HuH-7 (cell line): ENCODE measurements around the gene VASH2.
A peak's percentile ranks its signal among the peaks of the same experiment; 100 is the strongest.
"Not testable (repeated sequence)": the region's sequence is repeated elsewhere in the genome, so short reads cannot be mapped to it uniquely, and the experiment has no call there.

Source experiments
- DNase-seq: peaks from one replicate; pipeline ENCODE4 v3.0.0; 2011; ENCODE audit warnings: low spot score

The VASH2 gene

GRCh38 chr1:212950243-212951125 lies at the start of gene VASH2:
TSS of gene VASH2 (plus strand) at chr1:212950541. CDS start at chr1:212951543, 1,002 bp downstream.
- DNase-seq: peak; percentile 96

GRCh38 chr1:212901290-212901689 lies 49.1 kb upstream of the VASH2 start:
- DNase-seq: no peak

- DNase-seq: no peak
These were observed 48.3 kb upstream of the VASH2 start for GRCh38 chr1:212902054-212902453.

- no peak for DNase-seq
These were observed 46.7 kb upstream of the VASH2 start for GRCh38 chr1:212903664-212904063.

GRCh38 chr1:212908071-212908470 lies 42.3 kb upstream of the VASH2 start:
- DNase-seq: not testable (repeated sequence)

- no peak for DNase-seq
These were observed 41.4 kb upstream of the VASH2 start for GRCh38 chr1:212908971-212909370.

- DNase-seq: no peak
These were observed 40.7 kb upstream of the VASH2 start for GRCh38 chr1:212909652-212910063.

- not testable (repeated sequence) for DNase-seq
These were observed 40.1 kb upstream of the VASH2 start for GRCh38 chr1:212910213-212910612.

- DNase-seq: not testable (repeated sequence)
These were observed 36.7 kb upstream of the VASH2 start for GRCh38 chr1:212913638-212914037.

- not testable (repeated sequence) for DNase-seq
These were observed 36.2 kb upstream of the VASH2 start for GRCh38 chr1:212914110-212914509.

- no peak for DNase-seq
These were observed 35.6 kb upstream of the VASH2 start for GRCh38 chr1:212914789-212915188.

- DNase-seq: peak; percentile 74
These were observed 34.9 kb upstream of the VASH2 start for GRCh38 chr1:212915245-212916091.

GRCh38 chr1:212916481-212917133 lies 33.7 kb upstream of the VASH2 start:
- no peak for DNase-seq

GRCh38 chr1:212917134-212917485 lies 33.2 kb upstream of the VASH2 start:
- no peak for DNase-seq

- no peak for DNase-seq
These were observed 32.5 kb upstream of the VASH2 start for GRCh38 chr1:212917858-212918257.

GRCh38 chr1:212918824-212919223 lies 31.5 kb upstream of the VASH2 start:
- DNase-seq: no peak

GRCh38 chr1:212920246-212920645 lies 30.1 kb upstream of the VASH2 start:
- DNase-seq: no peak

GRCh38 chr1:212920896-212921295 lies 29.4 kb upstream of the VASH2 start:
- DNase-seq: peak; percentile 57

- DNase-seq: no peak
These were observed 28.3 kb upstream of the VASH2 start for GRCh38 chr1:212922016-212922415.

GRCh38 chr1:212926372-212926771 lies 24.0 kb upstream of the VASH2 start:
- no peak for DNase-seq

GRCh38 chr1:212928323-212929291 lies 21.7 kb upstream of the VASH2 start:
- DNase-seq: no peak
